Suprapubic skin (tissue), 4 donors: Measurements from ENCODE around the gene PPP1R12B.
"Not testable (repeated sequence)": the region's sequence is repeated elsewhere in the genome, so short reads cannot be mapped to it uniquely, and the experiment has no call there.

Experiments
- CTCF ChIP-seq, 2 donors: fragments of 200-600 bp in 1 of 2; fragments of 450-650 bp in 1 of 2; sonication (generic) in 1 of 2; IDR thresholded peaks; one replicate each; pipeline ENCODE4 v1.5.1; 2016 to 2019; ENCODE audit warnings: antibody characterized with exemption in 2 of 2, mild to moderate bottlenecking in 1 of 2, moderate library complexity in 1 of 2
- EP300 ChIP-seq: sonication (generic); formaldehyde crosslinking; IDR thresholded peaks from one replicate; pipeline ENCODE4 v1.6.1; 2017; ENCODE audit warnings: antibody characterized with exemption
- POLR2A ChIP-seq, 2 donors: fragments of 450-650 bp; IDR thresholded peaks; one replicate each; pipeline ENCODE4 v1.6.1; 2017; ENCODE audit warnings: antibody characterized with exemption in 2 of 2, mild to moderate bottlenecking in 2 of 2, moderate library complexity in 2 of 2
- POLR2AphosphoS5 ChIP-seq, 3 donors: sonication (generic); formaldehyde crosslinking; IDR thresholded peaks; one replicate each; pipeline ENCODE4 v1.6.1; 2017; ENCODE audit warnings: antibody characterized with exemption in 3 of 3

- not testable (repeated sequence) for TF ChIP-seq EP300; CTCF (IDR thresholded peaks at IDR 0.05); POLR2AphosphoS5 (IDR thresholded peaks at IDR 0.05); POLR2A (IDR thresholded peaks at IDR 0.05)
Observed at GRCh38 chr1:202546377-202546776, 197.9 kb downstream of the PPP1R12B start.
